Tibial nerve (tissue), 4 donors: Measurements from ENCODE around the gene SLIT3. TPM values are rescaled to one million over a fixed set of nuclear protein-coding genes. Genes with fewer than 3 reads are reported as not detected.

ENCODE experiments used
- DNase-seq, 2 donors: peaks; one replicate each; pipeline ENCODE4 v3.0.0-alpha.2; 2019; ENCODE audit warnings: low spot score in 2 of 2
- H3K27ac ChIP-seq, 4 donors: fragments of 200-600 bp; sonication (generic) in 3 of 4; one replicate each; pipeline ENCODE4 v1.5.1; 2017 to 2019; ENCODE audit warnings: mild to moderate bottlenecking in 1 of 4
- H3K27me3 ChIP-seq, 2 donors: fragments of 200-600 bp; sonication (generic) in 1 of 2; one replicate each; pipeline versions ENCODE4 v1.5.1 to v1.6.0; 2017 to 2019
- H3K36me3 ChIP-seq, 3 donors: fragments of 200-600 bp; sonication (generic); one replicate each; pipeline ENCODE4 v1.5.1; 2018 to 2019
- H3K4me1 ChIP-seq, 4 donors: fragments of 200-600 bp; sonication (generic) in 3 of 4; one replicate each; pipeline ENCODE4 v1.5.1; 2017 to 2019
- H3K4me3 ChIP-seq, 4 donors: fragments of 200-600 bp; sonication (generic) in 3 of 4; one replicate each; pipeline ENCODE4 v1.5.1; 2017 to 2019; ENCODE audit warnings: mild to moderate bottlenecking in 1 of 4, moderate library complexity in 1 of 4
- H3K9me3 ChIP-seq, 4 donors: fragments of 200-600 bp; sonication (generic) in 3 of 4; one replicate each; pipeline ENCODE4 v1.5.1; 2017 to 2019
- CTCF ChIP-seq, 5 experiments: fragments of 200-600 bp in 3 of 5; fragments of 450-650 bp in 2 of 5; sonication (generic) in 3 of 5; IDR thresholded peaks; one replicate each; pipeline ENCODE4 v1.5.1; 2016 to 2019; ENCODE audit warnings: antibody characterized with exemption in 5 of 5, mild to moderate bottlenecking in 3 of 5, moderate library complexity in 2 of 5
- EP300 ChIP-seq, 2 donors: sonication (generic); formaldehyde crosslinking; IDR thresholded peaks; one replicate each; pipeline ENCODE4 v1.6.1; 2017; ENCODE audit warnings: antibody characterized with exemption in 2 of 2, mild to moderate bottlenecking in 1 of 2
- POLR2A ChIP-seq, 2 donors: fragments of 450-650 bp; IDR thresholded peaks; one replicate each; pipeline ENCODE4 v1.6.1; 2017; ENCODE audit warnings: antibody characterized with exemption in 2 of 2, mild to moderate bottlenecking in 2 of 2, moderate library complexity in 2 of 2
- WGBS, 2 donors: methylation state at CpG; one replicate each; pipeline ENCODE4 v1.1.5; 2018; 5-methylcytosine and 5-hydroxymethylcytosine counted together
- total RNA-seq, 4 donors: library from RNA; depleted of rRNA; stranded (reverse); fragments of >200 nt; gene quantifications; one replicate each; pipeline ENCODE4 v1.1.0, GENCODE V29; 2016

Gene SLIT3
- total RNA-seq, 4 donors from 2014 or later, result 16.6 to 39.0 (median 20.2) TPM

- 70 to 75% methylated on average over 3 of the region's 3 CpGs for WGBS, 2 donors
- Histone ChIP-seq H3K27me3 (no peaks in the 10 kb centered on the region), H3K36me3 (no peaks in the 10 kb centered on the region), H3K9me3 (no peaks in the 10 kb centered on the region), H3K27ac (no peak overlapping the region), H3K4me3 (no peak overlapping the region), H3K4me1 (peaks cover 0 to 26% (median 0%) of the 10 kb centered on the region in 4 donors)
- TF ChIP-seq EP300 (IDR thresholded peaks at IDR 0.05), result no peak
- no peak for TF ChIP-seq CTCF (IDR thresholded peaks at IDR 0.05)
- no peak for DNase-seq
Measured at GRCh38 chr5:168975331-168975730, 325.6 kb downstream of the SLIT3 start.

GRCh38 chr5:168974082-168974481 lies 326.9 kb downstream of the SLIT3 start:
- H3K4me3 ChIP-seq, result no peak overlapping the region
- H3K36me3 ChIP-seq, result no peaks in the 10 kb centered on the region
- no peaks in the 10 kb centered on the region for H3K9me3 ChIP-seq
- H3K27me3 ChIP-seq, result no peaks in the 10 kb centered on the region
- TF ChIP-seq CTCF (IDR thresholded peaks at IDR 0.05) (no peak), EP300 (IDR thresholded peaks at IDR 0.05) (no peak), POLR2A (IDR thresholded peaks at IDR 0.05) (no peak)
- no peak overlapping the region for H3K27ac ChIP-seq
- 76 to 89% methylated on average over 2 of the region's 2 CpGs for WGBS, 2 donors
- peaks cover 0 to 13% (median 0%) of the 10 kb centered on the region in 4 donors for H3K4me1 ChIP-seq
- no peak for DNase-seq

- H3K4me3 ChIP-seq, result no peak overlapping the region
- no peak for DNase-seq
- H3K36me3 ChIP-seq, result no peaks in the 10 kb centered on the region
- peaks cover 0 to 4% (median 0%) of the 10 kb centered on the region in 4 donors for H3K4me1 ChIP-seq
- no peaks in the 10 kb centered on the region for H3K27me3 ChIP-seq
- WGBS, 2 donors, result 79 to 81% methylated on average over 3 of the region's 3 CpGs
- H3K27ac ChIP-seq, result no peak overlapping the region
- no peak for TF ChIP-seq CTCF (IDR thresholded peaks at IDR 0.05)
- no peak for TF ChIP-seq EP300 (IDR thresholded peaks at IDR 0.05)
- TF ChIP-seq POLR2A (IDR thresholded peaks at IDR 0.05), result no peak
- H3K9me3 ChIP-seq, result no peaks in the 10 kb centered on the region
Measured at GRCh38 chr5:168972731-168973130, 328.2 kb downstream of the SLIT3 start.

- DNase-seq, result no peak
- Histone ChIP-seq H3K36me3 (no peaks in the 10 kb centered on the region), H3K27ac (no peak overlapping the region), H3K27me3 (no peaks in the 10 kb centered on the region), H3K4me3 (no peak overlapping the region), H3K4me1 (peaks cover 0 to 4% (median 0%) of the 10 kb centered on the region in 4 donors), H3K9me3 (no peaks in the 10 kb centered on the region)
- TF ChIP-seq POLR2A (IDR thresholded peaks at IDR 0.05) (no peak), CTCF (IDR thresholded peaks at IDR 0.05) (no peak), EP300 (IDR thresholded peaks at IDR 0.05) (no peak)
- WGBS, 2 donors, result 86 to 88% methylated on average over 4 of the region's 4 CpGs
Measured at GRCh38 chr5:168971100-168971499, 329.8 kb downstream of the SLIT3 start.

GRCh38 chr5:168969326-168969886 lies 331.5 kb downstream of the SLIT3 start:
- 63 to 68% methylated on average over 8 of the region's 8 CpGs for WGBS, 2 donors
- Histone ChIP-seq H3K36me3 (no peaks in the 10 kb centered on the region), H3K4me1 (no peaks in the 10 kb centered on the region), H3K27ac (no peak overlapping the region), H3K9me3 (no peaks in the 10 kb centered on the region), H3K4me3 (no peak overlapping the region), H3K27me3 (no peaks in the 10 kb centered on the region)
- DNase-seq, result no peak
- TF ChIP-seq EP300 (IDR thresholded peaks at IDR 0.05) (no peak), POLR2A (IDR thresholded peaks at IDR 0.05) (no peak), CTCF (IDR thresholded peaks at IDR 0.05) (no peak)
